AG09319 (cell line): ENCODE measurements around the gene GPATCH11.

Experiments
- DNase-seq: peaks from one replicate; pipeline ENCODE4 v3.0.0-alpha.2; 2010; ENCODE audit warnings: low read depth; ENCODE audit errors: extremely low read depth
- CTCF ChIP-seq: IDR thresholded peaks from 2 replicates; pipeline ENCODE4 v1.5.1; 2011; ENCODE audit warnings: low read depth, mild to moderate bottlenecking, inconsistent platforms, low read length, moderate library complexity

GPATCH11 gene

GRCh38 chr2:37083873-37084794 is at the start of gene GPATCH11, which contains the start of gene HEATR5B:
Gene GPATCH11 (plus strand): TSS chr2:37084518. CDS start chr2:37088382, 3,864 bp downstream.
Gene HEATR5B (minus strand): TSS chr2:37084372. CDS start chr2:37083414, 958 bp downstream.
- no peak for TF ChIP-seq CTCF
- peak; percentile 89 for DNase-seq

DNA sequence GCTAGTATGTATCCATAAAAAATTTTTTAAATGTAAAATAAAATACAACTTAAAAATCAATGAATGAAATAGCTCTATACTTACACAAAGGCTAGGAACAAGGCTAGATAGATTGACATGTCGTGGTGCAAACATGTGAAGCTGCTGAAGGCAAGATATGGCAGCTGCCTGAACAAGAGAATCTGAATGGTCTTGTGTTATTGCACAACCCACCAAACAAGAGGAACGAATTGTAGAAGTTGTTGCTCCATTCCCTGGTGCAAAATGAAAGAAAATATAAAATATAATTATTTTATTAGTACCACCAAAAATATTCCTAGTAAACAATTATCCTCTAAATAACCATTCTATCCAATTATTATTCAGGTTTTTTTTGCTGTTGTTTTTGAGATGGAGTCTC is 46.5 kb upstream of the GPATCH11 start:
- DNase-seq, result no peak
- no peak for TF ChIP-seq CTCF

DNA sequence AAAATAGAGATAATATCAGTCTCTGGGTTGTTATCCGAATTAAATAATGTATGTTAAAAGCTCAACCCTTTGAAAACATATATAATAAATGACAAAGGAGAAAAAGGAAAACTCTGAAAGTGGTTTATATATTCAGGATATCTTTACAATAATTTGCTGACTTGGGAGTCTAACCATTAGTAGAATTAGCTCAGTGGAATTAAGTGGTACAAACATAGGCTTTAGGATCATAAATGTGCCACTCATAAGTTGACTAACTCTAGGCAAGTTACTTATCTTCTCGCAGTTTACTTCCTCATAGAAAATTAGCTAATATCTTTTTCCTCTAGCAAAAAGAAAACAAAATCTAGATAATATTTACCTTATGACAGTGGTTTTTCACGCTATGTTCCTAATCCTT is 44.7 kb upstream of the GPATCH11 start:
- TF ChIP-seq CTCF, result no peak
- no peak for DNase-seq

DNA sequence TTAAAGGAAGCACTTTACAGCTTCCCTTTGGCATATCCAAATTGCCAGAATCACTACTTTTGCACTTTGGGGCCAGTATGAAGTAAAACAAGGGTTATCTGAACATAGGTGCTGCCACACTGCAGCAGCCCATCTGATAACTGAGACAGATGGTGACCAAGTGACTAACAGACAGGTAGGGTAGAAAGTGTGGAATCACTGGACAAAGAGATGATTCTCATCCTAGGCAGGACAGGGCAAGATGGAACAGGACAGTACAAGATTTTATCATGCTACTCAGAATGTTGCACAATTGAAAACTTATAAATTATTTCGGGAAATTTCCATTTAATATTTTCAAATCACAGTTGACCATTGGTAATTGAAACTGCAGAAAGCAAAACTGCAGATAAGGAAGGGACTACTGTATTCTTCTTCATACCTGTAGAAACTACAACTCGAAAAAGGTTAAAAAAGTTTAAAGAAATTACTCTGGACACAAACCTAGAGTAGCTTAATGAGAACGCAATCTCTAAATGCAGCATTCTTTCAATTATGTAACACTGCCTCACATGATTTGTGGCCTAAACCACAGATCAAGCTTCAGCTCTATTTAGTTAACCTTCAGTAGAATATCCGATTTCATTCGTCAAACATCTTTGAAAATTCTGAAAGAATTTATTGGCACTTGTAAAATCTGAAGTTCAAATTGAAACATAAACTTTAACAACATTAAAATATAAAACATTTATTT is 31.6 kb upstream of the GPATCH11 start:
- TF ChIP-seq CTCF, result no peak
- no peak for DNase-seq

- TF ChIP-seq CTCF, result no peak
- DNase-seq, result no peak
These were observed 24.5 kb upstream of the GPATCH11 start for GRCh38 chr2:37059841-37060240.

DNA sequence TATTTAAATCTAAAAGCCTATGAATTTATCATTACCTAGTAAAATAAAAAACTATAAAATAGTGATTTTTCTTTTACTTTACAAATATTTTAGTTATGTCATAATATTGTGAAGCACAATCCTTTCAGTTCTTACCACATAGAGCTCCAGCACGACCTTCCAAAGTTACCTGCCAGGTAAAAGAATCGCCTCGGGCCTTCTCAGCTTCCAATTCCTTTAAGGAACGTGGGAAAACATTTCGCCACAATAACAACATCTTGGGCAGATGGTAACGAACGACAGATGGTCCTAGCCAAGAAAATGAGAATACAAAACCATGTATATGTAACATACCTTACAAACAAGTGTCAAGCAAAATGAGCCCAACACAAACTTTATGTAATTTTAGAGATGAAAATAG is 23.9 kb upstream of the GPATCH11 start:
- no peak for TF ChIP-seq CTCF

More for the DNA sequence above, 23.9 kb upstream of the GPATCH11 start:
- DNase-seq, result no peak
